HepG2 (cell line): Measurements from ENCODE around the gene SHISA4. TPM values are rescaled to one million over a fixed set of nuclear protein-coding genes. Genes with fewer than 3 reads are reported as not detected.
A peak's percentile ranks its signal among the peaks of the same experiment; 100 is the strongest.

Experiments used
- AHR ChIP-seq: IDR thresholded peaks from 2 replicates; pipeline ENCODE4 v1.6.1; 2018; ENCODE audit warnings: missing genetic modification reagents, missing compliant biosample characterization
- CHCHD3 ChIP-seq: sonication (generic); formaldehyde crosslinking; IDR thresholded peaks from 2 replicates; pipeline ENCODE4 v1.8.0; 2022; ENCODE audit warnings: mild to moderate bottlenecking, missing genetic modification reagents, moderate library complexity
- CTCF ChIP-seq: sonication (generic); formaldehyde crosslinking; IDR thresholded peaks from 2 replicates; pipeline ENCODE4 v1.5.0; 2020; ENCODE audit warnings: mild to moderate bottlenecking, missing genetic modification reagents, moderate library complexity
- HINFP ChIP-seq: sonication (generic); formaldehyde crosslinking; IDR thresholded peaks from 2 replicates; pipeline ENCODE4 v1.4.0; 2020; ENCODE audit warnings: low read depth, mild to moderate bottlenecking, missing genetic modification reagents
- HMGXB4 ChIP-seq, 2 experiments: sonication (generic) in 1 of 2; formaldehyde crosslinking in 1 of 2; IDR thresholded peaks; 2 replicates each; pipeline versions ENCODE4 v1.4.0 to v1.6.1; 2018 to 2020; ENCODE audit warnings: missing genetic modification reagents in 2 of 2, borderline replicate concordance in 1 of 2, low read depth in 1 of 2, mild to moderate bottlenecking in 1 of 2, missing biosample characterization in 1 of 2
- HOXA9 ChIP-seq: sonication (generic); formaldehyde crosslinking; IDR thresholded peaks from 2 replicates; pipeline ENCODE4 v1.8.1; 2022; ENCODE audit warnings: missing genetic modification reagents, mild to moderate bottlenecking, moderate library complexity, borderline replicate concordance
- JUND ChIP-seq: sonication (generic); formaldehyde crosslinking; IDR thresholded peaks from 2 replicates; pipeline ENCODE4 v1.8.0; 2022; ENCODE audit warnings: mild to moderate bottlenecking, missing genetic modification reagents
- KDM3A ChIP-seq: IDR thresholded peaks from 2 replicates; pipeline ENCODE4 v1.6.1; 2018; ENCODE audit warnings: low read depth, missing compliant biosample characterization
- MEIS2 ChIP-seq: sonication (generic); formaldehyde crosslinking; IDR thresholded peaks from 2 replicates; pipeline ENCODE4 v1.9.0; 2021; ENCODE audit warnings: mild to moderate bottlenecking, missing genetic modification reagents
- MYPOP ChIP-seq: sonication (generic); formaldehyde crosslinking; IDR thresholded peaks from 2 replicates; pipeline ENCODE4 v1.8.1; 2023; ENCODE audit warnings: mild to moderate bottlenecking, moderate library complexity, missing genetic modification reagents
- NCOA2 ChIP-seq: sonication (generic); formaldehyde crosslinking; IDR thresholded peaks from 2 replicates; pipeline ENCODE4 v1.8.0; 2022; ENCODE audit warnings: inconsistent platforms
- PHF21A ChIP-seq: sonication (generic); formaldehyde crosslinking; IDR thresholded peaks from 2 replicates; pipeline ENCODE4 v1.5.0; 2020; ENCODE audit warnings: mild to moderate bottlenecking, missing genetic modification reagents
- TFDP1 ChIP-seq: IDR thresholded peaks from 2 replicates; pipeline ENCODE4 v1.6.1; 2016; ENCODE audit warnings: missing compliant biosample characterization, missing genetic modification reagents, borderline replicate concordance
- YEATS2 ChIP-seq: sonication (generic); formaldehyde crosslinking; IDR thresholded peaks from 2 replicates; pipeline ENCODE4 v1.4.0; 2020; ENCODE audit warnings: missing genetic modification reagents, borderline replicate concordance
- ZFYVE20 ChIP-seq: sonication (generic); formaldehyde crosslinking; IDR thresholded peaks from 2 replicates; pipeline ENCODE4 v1.8.0; 2023; ENCODE audit warnings: low read depth, mild to moderate bottlenecking, moderate library complexity, missing genetic modification reagents, borderline replicate concordance
- ZNF10 ChIP-seq: sonication (generic); formaldehyde crosslinking; IDR thresholded peaks from 2 replicates; pipeline ENCODE4 v1.4.0; 2020; ENCODE audit warnings: mild to moderate bottlenecking, low read depth, missing genetic modification reagents, borderline replicate concordance
- ZNF367 ChIP-seq: sonication (generic); formaldehyde crosslinking; IDR thresholded peaks from 2 replicates; pipeline ENCODE4 v1.4.0; 2020; ENCODE audit warnings: missing genetic modification reagents, borderline replicate concordance
- ZNF800 ChIP-seq: sonication (generic); formaldehyde crosslinking; IDR thresholded peaks from 2 replicates; pipeline ENCODE4 v1.4.0; 2020; ENCODE audit warnings: missing genetic modification reagents
- polyA plus RNA-seq, 8 experiments: library from polyadenylated mRNA; depleted of rRNA in 3 of 8; stranded (reverse) in 7 of 8; unstranded in 1 of 8; fragments of >200 nt; fragmentation: Illumina TruSeq in 4 of 8; extraction: Trizol in 4 of 8; gene quantifications; 2 replicates each; pipeline versions ENCODE4 v1.2.1 to v1.2.3, GENCODE V29; 2011 to 2016; ENCODE audit warnings: low read depth in 4 of 8, missing spikeins in 1 of 8, mixed read lengths in 1 of 8; ENCODE audit not compliant: insufficient read depth in 1 of 8
- total RNA-seq, 5 experiments: library from RNA; depleted of rRNA; stranded (reverse); fragments of >200 nt; fragmentation: Illumina TruSeq; extraction: Trizol; gene quantifications; 2 replicates each; pipeline ENCODE4 v1.2.3, GENCODE V29; 2016; ENCODE audit warnings: low read depth in 1 of 5

SHISA4 gene
- total and polyA plus RNA-seq, 2 of the 13 experiments (the other 11 are each of a cell fraction or from before 2014, with no cell fraction given) = 0.51 to 1.0 TPM

GRCh38 chr1:201895913-201896807, 7.5 kb downstream of the SHISA4 start (continued):
- peak; percentile 74; the same call in 1 of the 2 replicates for TF ChIP-seq AHR (CRISPR knock-in tag)
- TF ChIP-seq HINFP (CRISPR knock-in tag) = no peak
- TF ChIP-seq ZFYVE20 (CRISPR knock-in tag) = no peak
- peak; percentile 18 to 73; a peak in 2 of 4 replicates for TF ChIP-seq HMGXB4 (CRISPR knock-in tag; IDR thresholded peaks at IDR 0.05; ENCODE audit: borderline replicate concordance in 1 of 2, low read depth in 1 of 2)
- TF ChIP-seq CTCF (CRISPR knock-in tag) = peak; percentile 97
- peak; percentile 44; the same call in 1 of the 2 replicates for TF ChIP-seq YEATS2 (CRISPR knock-in tag)
- TF ChIP-seq HOXA9 (CRISPR knock-in tag) = no peak
- TF ChIP-seq JUND (CRISPR knock-in tag) = peak; percentile 97
- 0 out of 2 replicates have a peak, but pooled peaks have one; percentile 17 for TF ChIP-seq NCOA2
- no peak for TF ChIP-seq ZNF800
- TF ChIP-seq KDM3A (CRISPR knock-in tag) = no peak
- TF ChIP-seq TFDP1 (CRISPR knock-in tag) = no peak
- no peak for TF ChIP-seq CHCHD3 (CRISPR knock-in tag)
- no peak for TF ChIP-seq PHF21A (CRISPR knock-in tag)
- TF ChIP-seq ZNF10 (CRISPR knock-in tag) = no peak
- TF ChIP-seq ZNF367 (CRISPR knock-in tag) = no peak
- TF ChIP-seq MEIS2 = no peak
- TF ChIP-seq MYPOP (CRISPR knock-in tag) = no peak
